Endodermal cell (in vitro differentiated cells): ENCODE measurements around the gene INSR. TPM values are rescaled to one million over a fixed set of nuclear protein-coding genes. Genes with fewer than 3 reads are reported as not detected.

Source experiments
- DNase-seq: peaks from one replicate; pipeline ENCODE4 v3.0.0-alpha.2; 2017
- H3K27ac ChIP-seq: 2 replicates; pipeline ENCODE4 v1.5.1; 2013; ENCODE audit warnings: mild to moderate bottlenecking, low read depth, low read length, moderate library complexity
- H3K27me3 ChIP-seq: 2 replicates; pipeline ENCODE4 v1.6.1; 2013; ENCODE audit warnings: mild to moderate bottlenecking, low read length, moderate library complexity; ENCODE audit not compliant: insufficient read depth, control insufficient read depth, poor library complexity, severe bottlenecking
- H3K36me3 ChIP-seq: 2 replicates; pipeline ENCODE4 v1.7.0; 2013; ENCODE audit warnings: mild to moderate bottlenecking, low read length, moderate library complexity; ENCODE audit not compliant: control insufficient read depth, insufficient read depth
- H3K4me1 ChIP-seq: one replicate; pipeline ENCODE4 v1.7.0; 2013; ENCODE audit warnings: low read length; ENCODE audit not compliant: control insufficient read depth, insufficient read depth
- H3K4me3 ChIP-seq: 2 replicates; pipeline ENCODE4 v1.5.1; 2013; ENCODE audit warnings: mild to moderate bottlenecking, low read length, moderate library complexity
- H3K9ac ChIP-seq: 2 replicates; pipeline ENCODE4 v1.6.1; 2013; ENCODE audit warnings: mild to moderate bottlenecking, low read length, moderate library complexity; ENCODE audit not compliant: poor library complexity, severe bottlenecking; ENCODE audit errors: extremely low read depth
- H3K9me3 ChIP-seq: 2 replicates; pipeline ENCODE4 v1.6.1; 2013; ENCODE audit warnings: mild to moderate bottlenecking, low read length, moderate library complexity; ENCODE audit not compliant: control insufficient read depth
- H3K27ac Mint-ChIP-seq: 2 replicates; pipeline ENCODE4 v1.8.0; 2020; ENCODE audit warnings: mixed read lengths
- H3K27me3 Mint-ChIP-seq: 2 replicates; pipeline ENCODE4 v1.8.0; 2021; ENCODE audit warnings: mild to moderate bottlenecking, mixed read lengths; ENCODE audit not compliant: insufficient read depth
- H3K36me3 Mint-ChIP-seq: 2 replicates; pipeline ENCODE4 v1.8.0; 2020; ENCODE audit warnings: low read depth, mixed read lengths
- H3K4me1 Mint-ChIP-seq: 2 replicates; pipeline ENCODE4 v1.8.0; 2020; ENCODE audit warnings: mixed read lengths
- H3K4me3 Mint-ChIP-seq: 2 replicates; pipeline ENCODE4 v1.8.0; 2020; ENCODE audit warnings: mild to moderate bottlenecking, moderate library complexity, mixed read lengths
- H3K9me3 Mint-ChIP-seq: 2 replicates; pipeline ENCODE4 v1.8.0; 2020; ENCODE audit warnings: mild to moderate bottlenecking, mixed read lengths
- CTCF ChIP-seq: fragments of 200-600 bp; sonication (generic); conservative IDR thresholded peaks from 2 replicates; pipeline ENCODE4 v1.5.0; 2021; ENCODE audit warnings: antibody characterized with exemption, mild to moderate bottlenecking
- WGBS, 2 experiments: methylation state at CpG; one replicate each; pipeline versions ENCODE4 v1.1.5 to v1.1.7; 2013; ENCODE audit warnings: missing lambda C conversion rate in 2 of 2, mixed read lengths in 1 of 2; ENCODE audit not compliant: insufficient coverage in 1 of 2, insufficient read length in 1 of 2; 5-methylcytosine and 5-hydroxymethylcytosine counted together
- total RNA-seq, 2 donors: library from RNA; stranded (reverse); fragmentation: NEBNext Ultra II Directional in 1 of 2; extraction: Animal tissue kit (Norgen Biotek cat#: 25700) in 1 of 2; gene quantifications; 2 replicates in 1 of 2; 3 replicates in 1 of 2; pipeline ENCODE4 v1.2.1, GENCODE V29; 2021

Gene INSR
- total RNA-seq, 2 donors from 2014 or later, result 31.3 to 31.5 TPM

- no peak for DNase-seq
- H3K9ac ChIP-seq, result no peak overlapping the region
- Mint-ChIP-seq H3K27me3 (peaks cover 38% of the 10 kb centered on the region), H3K4me3 (no peak overlapping the region), H3K9me3 (peaks cover 2% of the 10 kb centered on the region), H3K27ac (no peak overlapping the region), H3K36me3 (no peaks in the 10 kb centered on the region), H3K4me1 (peaks cover 4% of the 10 kb centered on the region)
- WGBS, 2 experiments, result 90 to 98% methylated on average over 6 of the region's 6 CpGs
- H3K9me3 ChIP-seq, result no peaks in the 10 kb centered on the region
- no peak overlapping the region for H3K4me3 ChIP-seq
- H3K4me1 ChIP-seq, result no peaks in the 10 kb centered on the region
- TF ChIP-seq CTCF, result no peak
- H3K27me3 ChIP-seq, result peaks cover 14% of the 10 kb centered on the region
- H3K27ac ChIP-seq, result no peak overlapping the region
- H3K36me3 ChIP-seq, result no peaks in the 10 kb centered on the region
These were observed 1.8 kb upstream of the INSR start for GRCh38 chr19:7295912-7296536.

- Mint-ChIP-seq H3K27ac (no peak overlapping the region), H3K4me3 (peak overlapping the region; percentile 63), H3K4me1 (peaks cover 4% of the 10 kb centered on the region), H3K27me3 (peaks cover 46% of the 10 kb centered on the region), H3K9me3 (peaks cover 2% of the 10 kb centered on the region), H3K36me3 (no peaks in the 10 kb centered on the region)
- Histone ChIP-seq H3K36me3 (no peaks in the 10 kb centered on the region), H3K27me3 (peaks cover 14% of the 10 kb centered on the region), H3K27ac (no peak overlapping the region), H3K9ac (no peak overlapping the region), H3K4me3 (peak overlapping the region; percentile 77), H3K9me3 (no peaks in the 10 kb centered on the region), H3K4me1 (no peaks in the 10 kb centered on the region)
- 12 to 41% methylated on average over 9 to 43 of the region's 43 CpGs for WGBS, 2 experiments
- peak; percentile 75 for DNase-seq
- peak; percentile 48 for TF ChIP-seq CTCF
These were observed 471 bp upstream of the INSR start for GRCh38 chr19:7294558-7295212.

- peaks cover 51% of the 10 kb centered on the region for H3K27me3 Mint-ChIP-seq
- H3K27ac ChIP-seq, result no peak overlapping the region
- no peaks in the 10 kb centered on the region for H3K9me3 ChIP-seq
- TF ChIP-seq CTCF, result no peak
- H3K4me1 ChIP-seq, result no peaks in the 10 kb centered on the region
- no peaks in the 10 kb centered on the region for H3K36me3 ChIP-seq
- H3K36me3 Mint-ChIP-seq, result no peaks in the 10 kb centered on the region
- WGBS, 2 experiments, result 16 to 43% methylated on average over 18 to 54 of the region's 54 CpGs
- peak overlapping the region; percentile 63 for H3K4me3 Mint-ChIP-seq
- DNase-seq, result peak; percentile 70
- peaks cover 14% of the 10 kb centered on the region for H3K27me3 ChIP-seq
- peaks cover 4% of the 10 kb centered on the region for H3K4me1 Mint-ChIP-seq
- no peak overlapping the region for H3K27ac Mint-ChIP-seq
- H3K9ac ChIP-seq, result no peak overlapping the region
- peaks cover 2% of the 10 kb centered on the region for H3K9me3 Mint-ChIP-seq
- peak overlapping the region; percentile 81 for H3K4me3 ChIP-seq
These were observed 1.1 kb downstream of the INSR start for GRCh38 chr19:7292950-7293761.
